Ectodermal cell (in vitro differentiated cells): ENCODE measurements around the gene SESTD1.

Source experiments
- H3K27ac ChIP-seq: 2 replicates; pipeline ENCODE4 v1.7.0; 2013; ENCODE audit warnings: mild to moderate bottlenecking, low read depth, low read length; ENCODE audit not compliant: insufficient read depth, poor library complexity, severe bottlenecking
- H3K27me3 ChIP-seq: 2 replicates; pipeline ENCODE4 v1.7.0; 2013; ENCODE audit warnings: mild to moderate bottlenecking, low read length; ENCODE audit not compliant: insufficient read depth, control insufficient read depth, poor library complexity, severe bottlenecking
- H3K36me3 ChIP-seq: one replicate; pipeline ENCODE4 v1.7.0; 2013; ENCODE audit warnings: low read length; ENCODE audit not compliant: control insufficient read depth, insufficient read depth
- H3K4me1 ChIP-seq: one replicate; pipeline ENCODE4 v1.7.0; 2013; ENCODE audit warnings: low read length; ENCODE audit not compliant: control insufficient read depth, insufficient read depth
- H3K4me3 ChIP-seq: 2 replicates; pipeline ENCODE4 v1.7.0; 2013; ENCODE audit warnings: low read depth, low read length, control low read depth; ENCODE audit not compliant: insufficient read depth
- H3K9me3 ChIP-seq: 2 replicates; pipeline ENCODE4 v1.7.0; 2013; ENCODE audit warnings: mild to moderate bottlenecking, low read length, moderate library complexity; ENCODE audit not compliant: control insufficient read depth
- WGBS, 2 experiments: methylation state at CpG; one replicate each; pipeline ENCODE4 v1.1.7; 2013; ENCODE audit warnings: missing lambda C conversion rate in 2 of 2; 5-methylcytosine and 5-hydroxymethylcytosine counted together

SESTD1 gene

DNA sequence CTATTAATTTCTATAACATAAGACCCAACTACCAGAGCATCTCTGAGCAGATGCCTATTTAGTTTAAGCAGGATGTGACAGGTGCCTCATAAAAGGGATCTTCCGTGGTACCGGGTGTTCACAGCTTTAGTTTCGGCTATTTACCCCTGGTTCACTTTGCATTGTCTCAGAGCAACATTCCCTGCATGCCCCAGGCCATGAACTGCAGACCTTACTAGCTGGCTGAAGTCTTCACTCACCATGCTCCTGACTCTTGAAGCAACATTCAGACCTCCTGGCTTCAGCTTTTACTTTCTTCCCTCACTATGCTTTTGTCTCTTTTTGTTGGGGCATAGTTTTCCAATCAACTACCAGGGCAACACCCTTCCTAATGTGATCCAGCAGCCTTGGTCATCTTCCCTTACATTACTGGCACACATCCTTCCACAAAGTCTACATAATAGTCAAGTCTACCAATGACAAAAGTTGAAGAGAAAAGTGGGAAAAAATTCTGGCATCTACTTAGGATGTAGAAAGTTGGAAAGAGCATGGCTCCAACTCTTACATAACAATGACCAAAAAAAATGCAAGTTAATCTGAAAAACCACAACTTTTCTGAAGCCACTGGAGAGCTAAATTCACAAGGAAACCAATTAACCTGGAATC is 99.2 kb downstream of the SESTD1 start:
- Histone ChIP-seq H3K4me3 (no peak overlapping the region), H3K9me3 (no peaks in the 10 kb centered on the region), H3K27ac (no peak overlapping the region), H3K4me1 (no peaks in the 10 kb centered on the region), H3K36me3 (no peaks in the 10 kb centered on the region), H3K27me3 (no peaks in the 10 kb centered on the region)
- WGBS, 2 experiments = 86% methylated on average over 3 of the region's 3 CpGs

DNA sequence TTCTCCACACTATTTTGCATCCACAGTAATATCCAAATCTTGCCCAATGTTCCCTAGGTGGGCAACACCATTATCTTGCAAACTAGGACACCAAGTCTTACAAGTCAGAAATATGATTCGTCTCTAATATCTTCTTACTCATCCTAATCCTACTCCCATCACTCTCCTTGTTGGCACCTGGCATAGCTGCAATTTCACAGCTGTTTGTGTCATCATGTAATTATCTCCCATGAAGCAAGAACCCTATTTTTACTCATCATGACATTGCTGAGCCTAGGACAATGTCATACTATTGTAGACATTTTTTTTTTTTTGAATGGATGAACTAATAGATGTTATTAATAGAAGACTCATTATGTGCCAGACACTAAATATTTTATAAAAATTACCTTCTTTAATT is 123.4 kb downstream of the SESTD1 start:
- WGBS, 2 experiments = 94 to 96% methylated on average over 1 of the region's 1 CpG
- no peaks in the 10 kb centered on the region for H3K9me3 ChIP-seq
- H3K27me3 ChIP-seq = no peaks in the 10 kb centered on the region
- H3K4me3 ChIP-seq = no peak overlapping the region
- H3K4me1 ChIP-seq = no peaks in the 10 kb centered on the region
- peaks cover 5% of the 10 kb centered on the region for H3K36me3 ChIP-seq
- H3K27ac ChIP-seq = no peak overlapping the region

- H3K4me1 ChIP-seq = no peaks in the 10 kb centered on the region
- peaks cover 5% of the 10 kb centered on the region for H3K36me3 ChIP-seq
- no peaks in the 10 kb centered on the region for H3K9me3 ChIP-seq
- no peak overlapping the region for H3K27ac ChIP-seq
- no peaks in the 10 kb centered on the region for H3K27me3 ChIP-seq
- 89 to 91% methylated on average over 4 of the region's 4 CpGs for WGBS, 2 experiments
- H3K4me3 ChIP-seq = no peak overlapping the region
These were observed 124.1 kb downstream of the SESTD1 start for GRCh38 chr2:179140571-179140970.

DNA sequence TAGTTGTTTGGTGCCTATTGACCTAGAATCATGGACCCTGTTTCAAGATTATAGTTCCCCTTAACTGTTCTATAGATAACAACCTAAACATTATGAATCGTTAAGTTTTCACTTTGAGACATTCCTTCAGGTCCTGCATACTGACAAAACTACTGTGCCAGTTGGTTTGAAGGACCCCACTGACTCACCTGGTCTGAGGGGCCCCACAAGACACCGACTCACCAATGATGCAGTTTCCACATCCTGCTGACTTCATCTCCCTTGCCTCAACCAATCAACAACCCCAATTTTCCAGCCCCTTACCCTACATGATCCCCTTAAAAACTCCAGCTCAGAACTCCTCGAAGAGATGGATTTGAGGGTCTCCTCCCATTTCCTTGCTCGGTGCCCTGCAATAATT is 125.1 kb downstream of the SESTD1 start:
- Histone ChIP-seq H3K4me3 (no peak overlapping the region), H3K4me1 (no peaks in the 10 kb centered on the region), H3K9me3 (no peaks in the 10 kb centered on the region), H3K36me3 (peaks cover 5% of the 10 kb centered on the region), H3K27ac (no peak overlapping the region), H3K27me3 (no peaks in the 10 kb centered on the region)
- 93 to 94% methylated on average over 4 of the region's 4 CpGs for WGBS, 2 experiments

DNA sequence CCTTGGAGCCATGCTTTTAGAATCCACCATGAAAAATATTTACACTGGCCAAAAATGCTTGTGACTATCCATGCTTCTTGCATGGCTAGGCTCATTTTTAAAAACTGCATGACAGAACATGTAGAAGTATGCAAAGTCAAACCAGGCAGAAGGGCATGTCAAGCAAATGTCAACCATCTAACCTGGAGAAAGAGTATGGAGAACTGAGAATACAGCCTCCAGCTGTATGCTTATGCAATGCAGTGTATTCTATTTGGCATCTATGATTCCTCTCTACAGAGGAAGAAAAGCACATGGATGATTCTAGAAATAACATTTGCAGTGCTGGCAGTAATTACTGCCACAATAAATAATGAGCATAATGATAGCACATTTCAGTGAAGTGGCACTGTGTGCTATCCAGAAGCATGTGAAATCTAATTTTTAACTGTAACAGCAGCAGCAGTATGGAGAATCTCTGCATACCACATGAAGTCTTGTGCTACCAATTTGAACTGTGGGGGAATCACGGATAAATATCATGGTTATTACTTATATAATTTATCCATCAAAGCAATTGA is 127.4 kb downstream of the SESTD1 start:
- H3K4me3 ChIP-seq = no peak overlapping the region
- peaks cover 5% of the 10 kb centered on the region for H3K36me3 ChIP-seq
- no peaks in the 10 kb centered on the region for H3K9me3 ChIP-seq
- H3K27me3 ChIP-seq = no peaks in the 10 kb centered on the region
- H3K4me1 ChIP-seq = no peaks in the 10 kb centered on the region
- no peak overlapping the region for H3K27ac ChIP-seq
- WGBS, 2 experiments = no CpG with 5 or more reads among the region's 1 CpG

GRCh38 chr2:179133016-179133415 is 131.6 kb downstream of the SESTD1 start:
- no peaks in the 10 kb centered on the region for H3K9me3 ChIP-seq
- H3K27ac ChIP-seq = no peak overlapping the region
- H3K27me3 ChIP-seq = no peaks in the 10 kb centered on the region
- H3K4me3 ChIP-seq = no peak overlapping the region
- H3K4me1 ChIP-seq = no peaks in the 10 kb centered on the region
- H3K36me3 ChIP-seq = no peaks in the 10 kb centered on the region
- WGBS, 2 experiments = 100% methylated on average over 1 of the region's 1 CpG

GRCh38 chr2:179132076-179132475 is 132.6 kb downstream of the SESTD1 start:
- Histone ChIP-seq H3K4me3 (no peak overlapping the region), H3K27me3 (no peaks in the 10 kb centered on the region), H3K36me3 (no peaks in the 10 kb centered on the region), H3K27ac (no peak overlapping the region), H3K9me3 (no peaks in the 10 kb centered on the region), H3K4me1 (no peaks in the 10 kb centered on the region)
- 77 to 81% methylated on average over 2 of the region's 2 CpGs for WGBS, 2 experiments

GRCh38 chr2:179130560-179130959 is 134.1 kb downstream of the SESTD1 start:
- H3K36me3 ChIP-seq = no peaks in the 10 kb centered on the region
- no peaks in the 10 kb centered on the region for H3K27me3 ChIP-seq
- no peaks in the 10 kb centered on the region for H3K4me1 ChIP-seq
- H3K4me3 ChIP-seq = no peak overlapping the region
- no peak overlapping the region for H3K27ac ChIP-seq
- H3K9me3 ChIP-seq = no peaks in the 10 kb centered on the region

- Histone ChIP-seq H3K27ac (no peak overlapping the region), H3K4me1 (no peaks in the 10 kb centered on the region), H3K27me3 (no peaks in the 10 kb centered on the region), H3K9me3 (no peaks in the 10 kb centered on the region), H3K36me3 (no peaks in the 10 kb centered on the region), H3K4me3 (no peak overlapping the region)
- no CpG with 5 or more reads among the region's 1 CpG for WGBS, 2 experiments
These were observed 134.9 kb downstream of the SESTD1 start for GRCh38 chr2:179129574-179130238.

DNA sequence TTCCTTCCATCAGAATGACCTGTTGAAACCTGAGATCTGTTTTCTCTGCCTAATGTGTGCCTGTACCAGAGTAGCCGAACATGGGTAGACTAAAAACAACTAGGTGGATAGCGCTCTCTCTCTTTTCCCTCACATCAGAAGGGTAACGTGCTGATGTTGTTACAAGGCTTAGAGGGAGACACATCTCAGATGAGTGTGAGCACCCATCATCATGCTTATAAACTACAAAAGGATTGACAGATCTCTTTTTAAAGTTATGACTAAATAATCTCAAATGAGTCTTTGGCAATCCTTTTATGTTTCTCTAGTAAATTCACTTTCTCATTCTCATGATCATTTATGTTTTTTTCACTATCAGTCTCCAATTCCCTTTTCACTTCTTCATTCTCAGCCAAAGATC is 139.2 kb downstream of the SESTD1 start:
- Histone ChIP-seq H3K27ac (no peak overlapping the region), H3K4me3 (no peak overlapping the region), H3K27me3 (no peaks in the 10 kb centered on the region), H3K4me1 (no peaks in the 10 kb centered on the region), H3K36me3 (no peaks in the 10 kb centered on the region), H3K9me3 (no peaks in the 10 kb centered on the region)
- 74 to 85% methylated on average over 2 to 3 of the region's 3 CpGs for WGBS, 2 experiments
